Keratinocyte (primary cell): ENCODE results near the gene TCEA2. TPM values are rescaled to one million over a fixed set of nuclear protein-coding genes. Genes with fewer than 3 reads are reported as not detected.

Experiments used
- DNase-seq: peaks from one replicate; pipeline ENCODE4 v3.0.0-alpha.2; 2011; ENCODE audit warnings: low read depth, missing footprints, low spot score
- FAIRE-seq: peaks from 2 replicates; lab custom pipeline; 2011; peaks lifted over from hg19 to GRCh38; lab: Jason Lieb, UNC
- H2AFZ ChIP-seq: 2 replicates; pipeline ENCODE4 v1.6.0; 2012; ENCODE audit warnings: low read length, control low read depth, inconsistent platforms; ENCODE audit not compliant: control insufficient read depth
- H3K27ac ChIP-seq: 2 replicates; pipeline ENCODE4 v1.5.1; 2011; ENCODE audit warnings: low read length; ENCODE audit not compliant: control insufficient read depth, insufficient read depth
- H3K27me3 ChIP-seq: 3 replicates; pipeline ENCODE4 v1.6.0; 2011; ENCODE audit warnings: low read length; ENCODE audit not compliant: control insufficient read depth, insufficient read depth; ENCODE audit errors: extremely low read depth
- H3K36me3 ChIP-seq, 2 experiments: 2 replicates in 1 of 2; 3 replicates in 1 of 2; pipeline ENCODE4 v1.5.1; 2011; ENCODE audit warnings: low read length in 2 of 2, mild to moderate bottlenecking in 1 of 2; ENCODE audit not compliant: control insufficient read depth in 2 of 2, insufficient read depth in 2 of 2; ENCODE audit errors: extremely low read depth in 1 of 2
- H3K4me1 ChIP-seq: 3 replicates; pipeline ENCODE4 v1.5.1; 2011; ENCODE audit warnings: low read length; ENCODE audit not compliant: control insufficient read depth, insufficient read depth; ENCODE audit errors: extremely low read depth
- H3K4me2 ChIP-seq: 3 replicates; pipeline ENCODE4 v1.6.0; 2011; ENCODE audit warnings: low read depth, low read length; ENCODE audit not compliant: control insufficient read depth, insufficient read depth; ENCODE audit errors: extremely low read depth
- H3K4me3 ChIP-seq, 3 experiments: fragments of 200-600 bp in 1 of 3; sonication (generic) in 1 of 3; 2 replicates in 2 of 3; 3 replicates in 1 of 3; pipeline ENCODE4 v1.5.1; 2011 to 2016; ENCODE audit warnings: low read length in 3 of 3, mild to moderate bottlenecking in 3 of 3, control low read depth in 2 of 3, inconsistent platforms in 1 of 3, low read depth in 1 of 3, mixed read lengths in 1 of 3, mixed run types in 1 of 3, moderate library complexity in 1 of 3; ENCODE audit not compliant: control insufficient read depth in 2 of 3, insufficient read depth in 2 of 3; ENCODE audit errors: extremely low read depth in 1 of 3
- H3K79me2 ChIP-seq: 2 replicates; pipeline ENCODE4 v1.6.0; 2012; ENCODE audit warnings: low read length; ENCODE audit not compliant: control insufficient read depth, insufficient read depth
- H3K9ac ChIP-seq: 3 replicates; pipeline ENCODE4 v1.6.0; 2011; ENCODE audit warnings: low read length; ENCODE audit not compliant: control insufficient read depth, insufficient read depth; ENCODE audit errors: extremely low read depth
- H3K9me1 ChIP-seq: 3 replicates; pipeline ENCODE4 v1.6.0; 2011; ENCODE audit warnings: low read length; ENCODE audit not compliant: control insufficient read depth, insufficient read depth; ENCODE audit errors: extremely low read depth
- H3K9me3 ChIP-seq: 2 replicates; pipeline ENCODE4 v1.5.1; 2012; ENCODE audit warnings: low read depth, low read length; ENCODE audit not compliant: control insufficient read depth
- H4K20me1 ChIP-seq: 3 replicates; pipeline ENCODE4 v1.6.0; 2011; ENCODE audit warnings: low read length; ENCODE audit not compliant: control insufficient read depth, insufficient read depth; ENCODE audit errors: extremely low read depth
- CTCF ChIP-seq, 3 experiments: IDR thresholded peaks in 1 of 3; conservative IDR thresholded peaks in 1 of 3; optimal IDR thresholded peaks in 1 of 3; 2 replicates in 2 of 3; 3 replicates in 1 of 3; pipeline versions ENCODE3 to v1.5.1; 2011; ENCODE audit warnings: low read length in 3 of 3, mild to moderate bottlenecking in 3 of 3, moderate library complexity in 2 of 3, control low read depth in 1 of 3, inconsistent platforms in 1 of 3; ENCODE audit not compliant: insufficient read depth in 2 of 3; ENCODE audit errors: extremely low read depth in 1 of 3
- EZH2 ChIP-seq: IDR thresholded peaks from one replicate; pipeline ENCODE4 v1.6.1; 2012; ENCODE audit warnings: inconsistent platforms, mild to moderate bottlenecking, low read length, moderate library complexity
- dilution Hi-C: fragments of 300-500 bp; cut with MboI; formaldehyde crosslinking; loops from one replicate; pipeline ENCODE4 v1.7.0; 2020; ENCODE audit warnings: low sequenced_read_pairs; ENCODE audit not compliant: extremely low pct_ligation_motif_present
- polyA plus RNA-seq, 5 experiments: library from polyadenylated mRNA; depleted of rRNA in 3 of 5; stranded (reverse) in 3 of 5; stranded (forward) in 1 of 5; unstranded in 1 of 5; fragments of >200 nt; gene quantifications; 1 replicate in 1 of 5; 2 replicates in 3 of 5; 3 replicates in 1 of 5; pipeline versions ENCODE4 v1.2.1 to v1.2.3, GENCODE V29; 2011 to 2012; ENCODE audit warnings: missing spikeins in 2 of 5, low read depth in 1 of 5, low replicate concordance in 1 of 5

Gene TCEA2
- polyA plus RNA-seq, 1 donor (not counting 4 experiments of a cell fraction or from before 2014, with no cell fraction given), result 9.1 TPM

GRCh38 chr20:64032706-64033624 lies 30.0 kb upstream of the TCEA2 start:
- H3K79me2 ChIP-seq, result no peaks in the 10 kb centered on the region
- no peaks in the 10 kb centered on the region for H3K9me1 ChIP-seq
- dilution Hi-C loops, result no loop called here
- TF ChIP-seq EZH2, result no peak
- no peak for TF ChIP-seq CTCF (optimal IDR thresholded peaks at IDR 0.05 in 1 of 3, IDR thresholded peaks at IDR 0.05 in 1 of 3, conservative IDR thresholded peaks at IDR 0.05 in 1 of 3; ENCODE audit: extremely low read depth in 1 of 3, insufficient read depth in 2 of 3, low read length in 3 of 3)
- DNase-seq, result no peak
- no peak overlapping the region for H3K4me2 ChIP-seq
- no peaks in the 10 kb centered on the region for H4K20me1 ChIP-seq
- no peak for FAIRE-seq
- peaks cover 8 to 22% of the 10 kb centered on the region in 2 experiments for H3K36me3 ChIP-seq
- no peak overlapping the region for H3K27ac ChIP-seq
- no peak overlapping the region for H3K9ac ChIP-seq
- no peak overlapping the region for H2AFZ ChIP-seq
- no peaks in the 10 kb centered on the region for H3K4me1 ChIP-seq
- no peaks in the 10 kb centered on the region for H3K9me3 ChIP-seq
- no peak overlapping the region for H3K4me3 ChIP-seq
- H3K27me3 ChIP-seq, result peaks cover 7% of the 10 kb centered on the region

- peaks cover 7% of the 10 kb centered on the region for H3K27me3 ChIP-seq
- no peaks in the 10 kb centered on the region for H3K79me2 ChIP-seq
- H3K9me3 ChIP-seq, result no peaks in the 10 kb centered on the region
- no peak overlapping the region for H3K9ac ChIP-seq
- no peak overlapping the region for H3K4me2 ChIP-seq
- DNase-seq, result no peak
- TF ChIP-seq CTCF (optimal IDR thresholded peaks at IDR 0.05 in 1 of 3, IDR thresholded peaks at IDR 0.05 in 1 of 3, conservative IDR thresholded peaks at IDR 0.05 in 1 of 3; ENCODE audit: extremely low read depth in 1 of 3, insufficient read depth in 2 of 3, low read length in 3 of 3) (no peak), EZH2 (no peak)
- no peak overlapping the region for H3K27ac ChIP-seq
- no peaks in the 10 kb centered on the region for H4K20me1 ChIP-seq
- dilution Hi-C loops, result no loop called here
- H3K4me3 ChIP-seq, result no peak overlapping the region
- peaks cover 8 to 18% of the 10 kb centered on the region in 2 experiments for H3K36me3 ChIP-seq
- no peak for FAIRE-seq
- no peaks in the 10 kb centered on the region for H3K9me1 ChIP-seq
- H3K4me1 ChIP-seq, result peaks cover 1% of the 10 kb centered on the region
- H2AFZ ChIP-seq, result no peak overlapping the region
Observed at GRCh38 chr20:64033981-64034493, 29.0 kb upstream of the TCEA2 start.
